GM18499 (cell line): ENCODE results near the gene NUTF2.
"Not testable (repeated sequence)": the region's sequence is repeated elsewhere in the genome, so short reads cannot be mapped to it uniquely, and the experiment has no call there.

Experiments used
- ATAC-seq: cut with Tn5 transposase; IDR thresholded peaks from one replicate; pipeline ENCODE4 v1.9.1; 2021; ENCODE audit warnings: moderate number of reproducible peaks; ENCODE audit not compliant: insufficient read depth, unreplicated experiment

Gene NUTF2

DNA sequence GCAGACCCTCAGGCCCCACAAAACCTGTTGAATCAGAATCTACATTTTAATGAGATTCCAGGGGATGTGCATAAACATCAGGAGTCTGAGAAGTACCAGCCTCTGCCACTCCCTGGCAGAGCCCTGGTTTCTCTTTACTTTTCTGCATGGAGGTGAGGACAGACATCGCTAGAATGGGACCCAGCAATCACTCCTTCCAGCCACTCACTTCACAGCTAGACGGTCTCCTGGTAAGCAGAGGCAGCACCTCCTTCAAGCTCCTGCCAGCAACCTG, 68.7 kb downstream of the NUTF2 start:
- not testable (repeated sequence) for ATAC-seq

GRCh38 chr16:67915831-67916723, 69.3 kb downstream of the NUTF2 start:
- ATAC-seq, result no peak

GRCh38 chr16:67917140-67917851, 70.6 kb downstream of the NUTF2 start:
- ATAC-seq, result no peak

DNA sequence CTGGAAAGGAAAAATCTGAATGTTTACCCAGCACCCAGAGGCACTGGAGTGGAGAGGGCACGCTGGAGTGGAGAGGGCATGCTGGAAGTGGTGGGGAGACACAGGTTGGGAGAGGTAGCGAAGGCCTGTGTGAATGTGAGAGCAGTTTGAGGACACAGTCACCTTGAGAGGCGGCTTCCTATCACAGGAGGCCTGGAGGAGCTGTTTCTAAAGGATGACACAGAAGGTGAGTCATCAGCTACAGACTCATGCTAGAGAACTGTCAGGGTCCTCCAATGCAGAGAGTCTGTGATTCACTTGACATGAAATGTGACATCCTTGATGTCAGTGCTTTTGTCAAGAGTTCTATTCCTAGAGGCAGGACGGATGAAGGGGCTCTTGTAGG, 71.1 kb downstream of the NUTF2 start:
- no peak for ATAC-seq

DNA sequence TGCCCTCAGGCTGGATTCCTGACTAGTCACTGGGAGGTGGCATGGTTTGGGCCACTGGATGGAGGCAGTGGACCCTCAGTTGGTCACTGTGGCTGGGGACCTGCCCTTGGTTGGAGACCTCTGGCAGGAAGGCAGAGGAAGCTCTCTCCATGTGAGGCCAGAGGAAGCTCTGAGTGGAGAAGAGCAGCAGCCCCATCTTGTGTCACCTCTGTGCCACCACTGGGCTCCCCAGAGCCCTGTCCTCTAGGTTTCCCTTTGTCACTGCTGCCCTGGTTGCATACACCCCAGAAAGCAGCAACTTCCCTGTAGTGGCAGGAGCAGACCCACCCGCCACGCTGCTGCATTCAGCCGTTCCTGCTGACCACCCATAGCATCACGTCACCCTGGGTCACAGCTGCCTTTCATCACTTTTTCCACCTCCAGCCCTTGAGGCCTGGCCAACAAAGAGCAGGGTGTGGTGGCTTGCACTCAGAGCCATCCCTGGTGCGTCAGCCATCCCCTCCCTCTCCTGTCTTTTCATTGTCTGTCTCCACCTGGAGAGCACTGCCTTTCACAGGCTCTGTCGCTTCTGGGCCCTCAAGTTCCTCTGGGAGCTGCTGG, 73.0 kb downstream of the NUTF2 start:
- no peak for ATAC-seq
